ENCODE measurements around the gene NDFIP2. TPM values are rescaled to one million over a fixed set of nuclear protein-coding genes. Genes with fewer than 3 reads are reported as not detected.

The NDFIP2 gene
- total and polyA plus RNA-seq, 8 donors = 34.1 to 46.3 (median 36.2) TPM

- peak overlapping the region; percentile 66 to 68 for H3K4me3 ChIP-seq
- ATAC-seq (no peak), DNase-seq (no peak)
- TF ChIP-seq CTCF (IDR thresholded peaks at IDR 0.05) = no peak
- H3K27me3 ChIP-seq = peaks cover 0 to 53% of the 10 kb centered on the region in 2 donors
- no peaks in the 10 kb centered on the region for H3K36me3 ChIP-seq
- no peaks in the 10 kb centered on the region for H3K9me3 ChIP-seq
- H3K4me1 ChIP-seq = peaks cover 0 to 31% of the 10 kb centered on the region in 2 donors
- no peak overlapping the region for H3K27ac ChIP-seq
- intact Hi-C loops (cut with DNase I) = no loop called here
Measured at GRCh38 chr13:79482281-79482970, 1.5 kb downstream of the NDFIP2 start.

GRCh38 chr13:79483086-79483706 lies 2.2 kb downstream of the NDFIP2 start:
- Histone ChIP-seq H3K27me3 (peaks cover 0 to 45% of the 10 kb centered on the region in 2 donors), H3K9me3 (no peaks in the 10 kb centered on the region), H3K4me1 (peaks cover 0 to 31% of the 10 kb centered on the region in 2 donors), H3K27ac (no peak overlapping the region), H3K36me3 (no peaks in the 10 kb centered on the region), H3K4me3 (no peak overlapping the region)
- intact Hi-C loops (cut with DNase I) = no loop called here
- TF ChIP-seq CTCF (IDR thresholded peaks at IDR 0.05) = no peak
- DNase-seq (no peak), ATAC-seq (no peak)

- Histone ChIP-seq H3K36me3 (no peaks in the 10 kb centered on the region), H3K4me1 (peaks cover 0 to 31% of the 10 kb centered on the region in 2 donors), H3K4me3 (no peak overlapping the region), H3K27me3 (peaks cover 0 to 33% of the 10 kb centered on the region in 2 donors), H3K27ac (peak overlapping the region in 1 of 2 donors; percentile 49), H3K9me3 (no peaks in the 10 kb centered on the region)
- no peak for TF ChIP-seq CTCF (IDR thresholded peaks at IDR 0.05)
- peak in 1 of 4 donors; percentile 39 for DNase-seq
- intact Hi-C loops (cut with DNase I) = no loop called here
- ATAC-seq = peak; percentile 39
Measured at GRCh38 chr13:79485014-79485811, 4.3 kb downstream of the NDFIP2 start.

DNA sequence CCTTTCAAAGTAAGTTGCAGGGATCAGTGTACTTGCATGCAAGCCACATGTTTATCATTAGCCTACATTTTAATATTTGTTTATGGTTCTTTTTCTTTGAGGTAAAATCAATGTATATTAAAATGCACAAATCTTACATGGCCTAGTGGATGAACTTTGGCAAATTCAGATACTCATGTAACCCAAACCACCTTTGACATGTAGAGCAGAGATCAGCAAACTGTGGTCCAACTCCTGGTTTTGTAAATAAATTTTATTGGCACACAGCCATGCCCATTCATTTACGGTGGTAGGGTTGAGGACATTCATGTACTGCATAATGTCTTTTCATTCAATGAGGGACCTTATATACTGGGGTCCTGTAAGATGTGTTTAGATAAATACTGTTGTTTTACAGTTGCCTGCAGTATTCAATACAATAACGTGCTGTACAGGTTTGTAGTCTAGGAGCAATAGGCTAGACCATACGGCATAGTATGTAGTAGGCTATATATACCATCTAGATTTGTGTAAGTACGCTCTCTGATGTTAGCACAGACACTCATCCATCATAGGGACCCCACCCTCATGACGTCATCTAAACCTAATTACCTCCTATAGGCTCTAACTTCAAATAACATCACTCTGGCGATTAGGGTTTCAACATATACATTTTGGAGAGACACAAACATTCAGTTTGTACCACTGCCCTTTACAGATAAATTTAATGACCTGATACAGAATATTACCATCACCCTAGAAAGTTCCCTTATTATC lies 5.7 kb downstream of the NDFIP2 start:
- intact Hi-C loops (cut with DNase I) = no loop called here
- no peak overlapping the region for H3K27ac ChIP-seq
- no peak for TF ChIP-seq CTCF (IDR thresholded peaks at IDR 0.05)

More for the DNA sequence above, 5.7 kb downstream of the NDFIP2 start:
- Histone ChIP-seq H3K27me3 (peaks cover 0 to 19% of the 10 kb centered on the region in 2 donors), H3K4me3 (no peak overlapping the region), H3K9me3 (no peaks in the 10 kb centered on the region), H3K4me1 (peaks cover 5 to 37% of the 10 kb centered on the region in 2 donors), H3K36me3 (no peaks in the 10 kb centered on the region)
- DNase-seq = no peak
- ATAC-seq = no peak
